Epidermal melanocyte (primary cell): ENCODE measurements around the gene SFXN3.

Source experiments
- DNase-seq: peaks from one replicate; pipeline ENCODE4 v3.0.0; 2011; ENCODE audit warnings: low spot score; ENCODE audit not compliant: insufficient read length

The SFXN3 gene

DNA sequence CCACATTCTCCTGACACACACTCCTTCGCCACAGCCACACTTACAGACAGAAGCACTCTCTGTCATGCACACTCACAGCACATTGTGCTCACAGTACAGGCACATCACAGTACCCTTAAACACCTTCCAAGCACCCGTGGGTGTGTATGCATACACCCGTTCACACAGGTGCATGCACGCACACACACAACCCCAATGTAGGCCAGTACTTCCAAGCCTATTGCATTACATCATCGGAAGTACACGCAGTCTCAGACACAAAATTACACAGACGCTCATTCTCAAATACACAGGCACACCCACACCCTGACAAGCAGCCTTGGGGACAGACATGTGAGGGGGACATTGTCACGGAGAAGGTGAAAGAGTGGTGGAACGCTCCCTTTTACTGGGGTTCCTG lies 41.9 kb downstream of the SFXN3 start:
- DNase-seq: no peak

DNA sequence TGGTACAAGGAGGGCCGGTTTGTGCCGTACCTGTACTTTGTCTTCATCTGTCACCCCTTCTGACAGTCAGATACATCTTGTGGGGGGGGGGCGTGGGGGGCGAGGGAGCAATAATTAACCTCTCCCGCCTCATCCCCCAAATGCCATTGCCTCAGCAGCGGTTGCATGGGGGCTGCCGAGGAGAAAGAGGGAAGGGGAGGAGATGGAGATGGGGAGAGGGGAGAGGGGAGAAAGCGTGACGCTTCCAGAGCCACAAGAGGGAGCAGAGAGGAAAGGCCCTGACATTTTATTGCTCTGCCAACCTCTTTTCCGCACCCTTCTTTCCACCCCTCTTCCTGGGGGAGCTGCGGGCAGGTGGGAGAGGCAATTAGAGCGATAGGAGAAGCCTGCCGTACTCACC lies 42.6 kb downstream of the SFXN3 start:
- no peak for DNase-seq

DNA sequence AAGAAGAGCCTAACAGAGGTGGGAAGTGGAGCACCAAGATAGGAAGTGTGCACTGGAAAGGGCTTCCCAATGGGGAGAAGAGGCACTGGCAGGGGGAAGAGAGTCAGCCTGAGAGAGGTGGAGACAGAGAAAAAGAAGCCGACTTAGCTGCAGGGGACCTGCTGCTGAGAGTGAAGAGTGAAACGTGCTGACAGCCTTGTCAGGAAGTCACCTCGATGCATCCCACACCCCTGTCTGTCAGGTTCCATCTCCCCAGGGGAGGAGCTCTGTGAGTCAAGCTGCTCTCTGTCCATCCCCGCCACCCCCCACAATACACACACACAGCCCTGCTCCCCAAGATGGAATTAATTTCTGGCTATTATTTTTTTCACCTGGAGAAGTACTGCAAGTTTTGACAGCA lies 44.7 kb downstream of the SFXN3 start:
- DNase-seq: no peak

DNA sequence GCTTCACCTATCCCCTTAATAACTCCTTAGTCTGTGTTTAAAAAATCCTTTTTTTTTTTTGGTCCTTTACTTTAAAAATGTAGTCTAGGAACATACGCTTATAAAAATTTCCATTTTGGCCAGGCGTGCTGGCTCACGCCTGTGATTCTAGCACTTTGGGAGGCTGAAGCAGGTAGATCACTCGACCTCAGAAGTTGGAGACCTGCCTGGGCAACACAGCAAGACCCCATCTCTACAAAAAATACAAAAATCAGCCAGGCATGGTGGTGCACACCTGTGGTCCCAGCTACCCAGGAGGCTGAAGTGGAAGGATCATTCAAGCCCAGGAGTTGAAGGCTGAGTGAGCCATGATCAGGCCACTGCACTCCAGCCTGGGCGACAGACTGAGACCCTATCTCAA lies 45.6 kb downstream of the SFXN3 start:
- no peak for DNase-seq

DNA sequence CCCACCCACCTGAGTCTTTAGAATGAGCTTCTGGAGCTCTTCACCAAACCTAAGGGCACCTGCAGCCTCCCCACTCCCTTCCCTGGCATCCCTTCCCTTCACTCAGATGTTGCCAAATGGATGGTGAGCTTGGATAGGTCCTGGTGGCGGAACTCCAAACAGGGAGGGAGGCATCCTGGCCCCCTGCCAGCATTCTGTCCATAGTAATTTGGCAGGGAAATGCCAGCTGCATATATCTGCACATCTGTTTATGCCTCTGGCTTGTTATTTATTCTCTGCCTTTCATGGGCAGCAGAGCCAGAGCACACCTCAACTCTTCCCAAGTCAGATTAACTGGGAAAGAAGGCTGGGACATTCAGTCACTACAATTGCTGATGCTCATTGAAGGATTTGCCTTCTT lies 48.8 kb downstream of the SFXN3 start:
- DNase-seq: no peak

DNA sequence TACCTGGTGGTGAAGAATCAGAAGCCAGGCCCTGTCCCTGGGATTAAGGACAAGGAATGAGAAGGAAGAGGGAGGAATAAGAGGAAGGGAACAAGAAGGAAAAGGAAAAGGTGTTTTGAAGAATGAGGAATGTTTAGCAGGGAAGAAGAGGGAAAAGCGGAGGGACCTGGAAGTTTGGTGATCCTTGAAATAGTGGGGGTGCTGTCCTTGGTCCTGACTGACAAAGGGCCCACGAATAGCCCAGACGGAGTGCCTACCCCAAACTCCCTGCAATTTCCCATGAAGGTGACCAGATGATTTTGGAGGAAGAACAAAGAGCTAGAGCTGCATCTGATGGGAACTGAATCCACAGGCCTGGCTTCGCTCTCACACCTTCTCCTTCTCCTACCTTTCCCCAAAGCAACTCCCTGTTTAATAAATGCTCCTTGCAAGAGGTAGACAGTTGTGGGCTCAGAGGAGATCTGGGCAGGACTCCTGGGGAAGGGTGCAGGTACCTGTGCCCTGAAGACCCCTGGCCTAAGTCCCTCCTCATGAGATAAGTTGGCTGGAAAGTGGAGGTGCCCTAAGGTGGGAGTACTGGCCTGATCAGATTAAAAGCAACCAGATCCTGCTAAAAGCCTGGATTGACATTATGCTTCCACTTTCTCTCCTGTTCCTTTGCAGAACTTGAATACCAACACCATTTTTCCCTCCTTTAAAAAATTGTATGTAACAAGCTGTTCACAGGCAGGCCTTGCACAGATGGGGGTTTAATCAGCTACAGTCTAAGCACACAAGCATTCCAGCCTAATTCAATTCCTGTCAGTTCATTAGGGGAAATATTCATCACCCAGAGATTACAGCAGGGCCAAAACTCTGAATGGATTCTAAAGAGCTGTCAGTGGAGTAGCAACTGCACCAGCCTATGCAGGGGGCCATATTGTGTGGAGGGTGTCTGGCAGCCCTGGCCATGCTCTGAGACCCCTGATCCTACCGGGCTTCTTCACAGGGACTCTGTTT lies 50.2 kb downstream of the SFXN3 start:
- DNase-seq: no peak

DNA sequence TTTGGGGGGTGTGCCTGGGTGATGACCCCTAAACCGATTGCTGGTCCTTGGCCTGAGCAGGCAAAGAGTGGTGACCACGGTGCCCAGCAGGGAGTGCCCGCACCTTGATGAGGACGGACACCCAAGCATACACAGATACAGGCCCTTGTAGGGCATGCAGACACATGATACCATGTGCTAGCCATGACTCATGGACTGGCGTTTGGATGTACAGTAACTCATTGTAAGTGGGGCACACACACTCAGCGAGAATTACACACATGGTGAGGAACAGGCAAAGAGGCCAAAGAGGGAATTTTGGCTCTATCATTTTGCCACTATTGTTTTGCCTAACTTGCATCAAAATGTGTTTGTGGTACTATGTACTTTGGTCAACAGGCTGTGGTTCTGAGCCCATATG lies 54.8 kb downstream of the SFXN3 start:
- DNase-seq: no peak

DNA sequence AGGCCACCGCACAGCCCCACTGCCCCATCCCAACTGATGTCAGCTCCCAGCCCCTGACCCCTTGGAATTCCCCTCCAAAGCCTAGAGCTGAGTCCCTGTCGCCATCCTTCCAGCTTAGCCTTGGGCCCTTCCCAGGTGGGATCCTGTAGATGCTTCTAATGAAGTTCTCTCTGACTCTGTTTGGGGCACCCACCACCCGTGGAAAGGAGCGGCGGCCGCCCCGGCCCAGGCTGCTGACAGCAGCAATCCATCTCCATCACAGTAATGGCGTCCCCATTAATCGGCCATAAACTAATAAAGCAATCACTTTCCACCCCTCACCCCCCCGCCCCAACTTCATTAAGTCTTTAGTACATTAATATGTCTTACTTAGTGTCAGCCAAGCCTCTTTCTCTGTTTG lies 56.3 kb downstream of the SFXN3 start:
- DNase-seq: no peak

DNA sequence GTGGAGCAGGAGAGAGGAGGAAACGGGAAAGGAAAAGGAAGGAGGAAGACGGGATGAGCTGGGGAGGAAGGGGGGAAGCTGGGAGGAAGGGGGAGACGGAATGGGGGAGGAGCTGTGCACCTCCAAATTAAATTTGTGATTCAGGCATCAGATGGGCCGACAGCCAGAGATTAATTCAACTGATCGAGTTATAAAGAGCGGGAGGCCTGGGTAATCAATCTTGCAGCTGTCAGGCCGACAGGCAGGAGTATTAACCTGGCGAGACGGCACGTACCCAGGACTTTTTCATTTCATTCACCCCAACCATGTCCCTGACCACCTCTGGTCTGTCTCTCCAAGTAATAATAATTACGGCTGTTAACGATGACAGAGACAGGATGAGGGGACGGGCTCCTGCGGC lies 56.9 kb downstream of the SFXN3 start:
- no peak for DNase-seq

DNA sequence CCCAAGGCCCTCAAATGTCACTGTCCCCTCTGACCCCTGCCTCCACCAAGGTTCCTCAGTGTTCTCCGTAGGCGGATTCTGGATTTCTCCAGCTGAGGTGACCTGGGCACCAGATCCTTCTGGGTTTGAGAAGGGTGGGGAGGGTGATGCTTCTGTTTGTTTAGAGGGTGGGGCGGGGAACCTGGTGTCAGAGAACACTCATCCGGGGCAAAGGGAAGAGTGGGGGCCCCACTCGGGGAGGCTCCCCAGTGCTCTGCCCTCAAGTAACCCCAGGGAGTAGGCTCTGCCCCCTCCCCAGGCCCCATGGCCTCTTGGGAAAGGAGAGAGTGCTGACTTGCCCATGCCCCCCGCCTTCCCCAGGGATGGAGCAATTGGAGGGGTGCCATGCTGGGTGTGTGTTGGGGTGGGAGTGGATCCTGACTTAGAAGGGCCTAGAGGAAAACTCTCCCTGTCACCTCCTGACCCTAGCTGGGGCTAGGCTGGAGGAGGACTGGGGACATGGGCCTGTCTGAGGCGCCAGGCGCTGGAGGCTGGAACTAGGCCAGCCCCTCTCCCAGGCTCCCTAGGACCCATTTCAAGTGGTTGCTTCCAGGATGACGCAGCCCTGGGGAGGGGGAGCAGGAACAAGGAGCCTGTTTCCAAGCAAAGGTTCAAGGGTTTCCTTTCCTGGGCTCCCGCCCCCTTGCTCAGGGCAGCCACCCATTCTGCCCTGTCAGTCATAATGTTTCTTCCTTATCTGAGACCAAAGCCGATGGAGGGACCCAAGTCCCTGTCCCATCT lies 58.7 kb downstream of the SFXN3 start:
- no peak for DNase-seq

DNA sequence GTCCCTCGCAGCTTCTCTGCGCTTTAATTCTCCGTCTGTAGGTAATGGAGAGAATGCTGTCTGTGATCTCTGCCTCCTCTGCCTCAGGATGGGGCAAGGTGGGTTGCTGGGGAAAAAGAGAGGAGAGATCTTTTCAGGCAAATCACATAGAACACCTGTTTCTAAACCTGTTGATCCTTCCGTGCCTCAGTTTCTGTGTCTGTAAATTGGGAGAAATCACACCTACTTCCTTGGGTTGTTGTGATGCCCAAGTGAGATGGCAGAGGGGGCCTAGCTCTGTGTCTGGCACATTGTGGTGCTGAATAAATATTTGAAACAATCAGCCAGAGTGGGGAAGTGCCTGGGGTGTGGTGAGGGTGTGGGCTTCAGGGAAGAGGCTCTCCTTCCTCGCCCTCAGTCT lies 59.6 kb downstream of the SFXN3 start:
- no peak for DNase-seq
